NCI-H1092 treated with DMSO at 0.1 percent for 48 hours (cell line): ENCODE measurements around the gene ENOSF1.
A peak's percentile ranks its signal among the peaks of the same experiment; 100 is the strongest.

Source experiments
- DNase-seq: peaks from one replicate; lab custom pipeline; 2025; lab: John Stamatoyannopoulos, UW

ENOSF1 gene

DNA sequence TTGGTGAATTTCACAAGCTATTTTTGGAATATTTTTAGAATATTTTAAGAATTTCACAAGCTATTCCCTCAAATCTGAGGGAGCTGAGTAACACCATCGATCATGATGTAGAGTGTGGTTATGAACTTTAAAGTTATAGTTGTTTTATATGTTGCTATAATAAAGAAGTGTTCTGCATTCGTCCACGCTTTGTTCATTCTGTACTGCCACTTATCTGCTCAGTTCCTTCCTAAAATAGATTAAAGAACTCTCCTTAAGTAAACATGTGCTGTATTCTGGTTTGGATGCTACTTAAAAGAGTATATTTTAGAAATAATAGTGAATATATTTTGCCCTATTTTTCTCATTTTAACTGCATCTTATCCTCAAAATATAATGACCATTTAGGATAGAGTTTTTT is 39.1 kb downstream of the ENOSF1 start:
- no peak for DNase-seq

DNA sequence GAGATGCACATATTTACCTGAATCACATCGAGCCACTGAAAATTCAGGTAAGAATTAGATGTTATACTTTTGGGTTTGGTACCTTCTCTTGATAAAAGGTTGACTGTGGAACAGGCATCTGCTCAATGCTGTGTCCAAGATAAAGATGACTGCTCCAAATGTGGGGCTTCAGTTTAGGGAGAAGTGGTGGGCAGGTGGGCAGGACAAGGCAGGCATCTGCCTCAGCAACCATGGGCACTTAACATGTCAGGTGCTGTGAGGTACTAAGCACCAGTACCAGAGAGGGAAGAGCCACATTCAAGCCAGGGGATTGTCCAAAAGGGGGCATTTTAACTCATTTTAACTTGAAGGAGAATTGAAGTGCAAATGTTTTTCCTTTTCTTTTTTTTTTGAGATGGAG is 41.0 kb downstream of the ENOSF1 start:
- no peak for DNase-seq

DNA sequence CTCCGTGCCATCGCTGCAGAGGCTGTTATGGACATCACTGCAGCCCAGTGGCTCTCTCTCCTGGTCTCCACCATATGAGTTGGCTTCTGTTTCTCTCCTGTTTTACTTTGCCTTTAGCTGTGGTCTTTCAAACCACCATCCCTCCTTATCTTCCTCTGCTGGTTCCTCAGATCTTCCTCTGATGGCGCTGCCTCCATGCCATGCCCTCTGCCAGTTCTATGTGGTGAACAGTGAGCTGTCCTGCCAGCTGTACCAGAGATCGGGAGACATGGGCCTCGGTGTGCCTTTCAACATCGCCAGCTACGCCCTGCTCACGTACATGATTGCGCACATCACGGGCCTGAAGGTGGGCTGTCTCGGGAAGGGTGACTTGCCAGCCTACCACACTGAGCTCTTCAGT is 41.9 kb downstream of the ENOSF1 start:
- DNase-seq: no peak

GRCh38 chr18:669077-669476 is 43.4 kb downstream of the ENOSF1 start:
- no peak for DNase-seq

DNA sequence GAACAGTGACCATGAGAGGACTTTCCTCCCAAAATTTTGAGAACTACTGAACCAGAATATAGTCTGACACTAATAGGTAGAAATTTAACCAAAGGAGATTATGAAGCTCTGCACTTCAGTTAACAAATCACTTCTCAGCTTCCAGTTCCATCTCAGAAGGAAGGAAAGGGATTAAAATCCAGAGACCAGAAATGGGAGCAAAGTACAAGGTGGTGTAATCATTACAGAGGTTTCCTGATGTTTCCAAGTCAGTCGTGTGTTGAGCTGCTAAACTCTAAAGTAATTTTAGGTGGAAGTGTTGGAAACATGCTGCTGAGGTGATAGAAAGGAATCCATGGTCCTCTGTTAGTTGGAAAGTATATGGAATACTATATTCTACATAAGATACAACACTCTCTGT is 44.2 kb downstream of the ENOSF1 start:
- DNase-seq: no peak

GRCh38 chr18:666628-667027 is 45.8 kb downstream of the ENOSF1 start:
- no peak for DNase-seq

DNA sequence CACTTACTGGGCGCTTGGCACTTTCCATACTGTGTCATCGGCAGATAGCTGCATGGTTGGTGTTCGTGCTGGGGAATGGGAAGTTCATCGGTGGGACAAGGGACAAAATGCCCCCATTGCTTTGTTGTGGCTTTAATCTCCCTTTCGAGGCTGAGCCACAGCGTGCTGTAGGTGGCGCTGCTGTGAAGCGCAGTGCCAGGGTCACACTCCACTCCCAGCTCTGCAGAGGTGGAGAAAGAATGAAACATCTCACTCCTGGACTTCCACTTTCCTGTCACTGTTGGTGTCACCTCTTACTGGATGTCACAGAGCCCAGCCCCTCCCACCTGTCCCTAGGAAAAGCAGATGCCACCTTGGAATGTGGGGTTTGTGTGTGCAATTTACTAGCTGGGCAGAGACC is 46.3 kb downstream of the ENOSF1 start:
- DNase-seq: no peak

DNA sequence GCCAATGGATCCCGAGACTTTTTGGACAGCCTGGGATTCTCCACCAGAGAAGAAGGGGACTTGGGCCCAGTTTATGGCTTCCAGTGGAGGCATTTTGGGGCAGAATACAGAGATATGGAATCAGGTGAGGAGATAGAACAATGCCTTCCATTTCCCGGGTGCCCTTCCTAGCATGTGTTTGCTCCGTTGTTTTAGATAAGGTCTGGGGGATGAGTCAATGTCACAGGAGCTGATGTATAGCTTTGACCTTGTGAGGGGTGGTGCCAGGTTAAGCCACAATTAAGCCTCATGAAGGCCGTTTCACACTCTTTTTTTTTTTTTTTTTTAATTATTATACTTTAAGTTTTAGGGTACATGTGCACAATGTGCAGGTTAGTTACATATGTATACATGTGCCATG is 50.2 kb downstream of the ENOSF1 start:
- DNase-seq: no peak

DNA sequence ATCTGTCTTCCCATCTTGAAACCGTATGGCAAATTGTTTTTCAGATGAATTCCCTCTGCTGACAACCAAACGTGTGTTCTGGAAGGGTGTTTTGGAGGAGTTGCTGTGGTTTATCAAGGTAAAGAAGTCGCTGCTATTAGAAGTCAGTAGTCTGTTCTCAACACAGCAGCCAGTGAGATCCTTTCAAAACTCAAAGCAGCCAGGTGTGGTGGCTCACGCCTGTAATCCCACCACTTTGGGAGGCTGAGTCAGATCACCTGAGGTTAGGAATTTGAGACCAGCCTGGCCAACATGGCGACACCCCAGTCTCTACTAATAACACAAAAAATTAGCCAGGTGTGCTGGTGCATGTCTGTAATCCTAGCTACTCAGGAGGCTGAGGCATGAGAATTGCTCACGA is 52.8 kb downstream of the ENOSF1 start:
- no peak for DNase-seq

DNA sequence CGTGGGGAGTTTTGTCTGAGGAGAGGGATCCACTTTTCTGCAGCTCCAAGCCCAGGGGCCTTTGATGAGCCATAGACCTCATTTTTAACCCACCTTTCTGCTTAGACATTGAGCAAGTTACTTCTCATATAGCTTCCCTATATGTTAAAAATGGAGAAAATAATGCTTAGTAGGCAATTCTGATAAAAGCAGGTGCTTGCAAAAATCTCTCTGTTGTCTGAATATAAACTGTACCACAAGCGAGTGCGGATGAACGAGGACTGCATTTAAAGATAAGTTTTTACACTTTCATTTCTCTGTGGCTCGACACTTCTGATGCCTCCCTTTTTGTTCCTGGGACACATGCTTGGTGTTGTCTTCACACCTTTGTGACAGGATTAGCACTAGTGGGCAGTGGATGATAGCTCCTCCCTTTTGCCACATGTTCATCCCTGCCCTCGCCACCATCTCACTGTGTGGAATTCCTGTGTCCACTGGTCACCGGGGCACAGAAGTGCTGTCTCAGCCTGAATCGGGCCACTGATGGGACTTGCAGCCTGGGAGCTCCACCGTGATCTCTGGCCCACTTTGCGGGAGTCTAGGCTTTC is 53.4 kb downstream of the ENOSF1 start:
- DNase-seq: no peak

DNA sequence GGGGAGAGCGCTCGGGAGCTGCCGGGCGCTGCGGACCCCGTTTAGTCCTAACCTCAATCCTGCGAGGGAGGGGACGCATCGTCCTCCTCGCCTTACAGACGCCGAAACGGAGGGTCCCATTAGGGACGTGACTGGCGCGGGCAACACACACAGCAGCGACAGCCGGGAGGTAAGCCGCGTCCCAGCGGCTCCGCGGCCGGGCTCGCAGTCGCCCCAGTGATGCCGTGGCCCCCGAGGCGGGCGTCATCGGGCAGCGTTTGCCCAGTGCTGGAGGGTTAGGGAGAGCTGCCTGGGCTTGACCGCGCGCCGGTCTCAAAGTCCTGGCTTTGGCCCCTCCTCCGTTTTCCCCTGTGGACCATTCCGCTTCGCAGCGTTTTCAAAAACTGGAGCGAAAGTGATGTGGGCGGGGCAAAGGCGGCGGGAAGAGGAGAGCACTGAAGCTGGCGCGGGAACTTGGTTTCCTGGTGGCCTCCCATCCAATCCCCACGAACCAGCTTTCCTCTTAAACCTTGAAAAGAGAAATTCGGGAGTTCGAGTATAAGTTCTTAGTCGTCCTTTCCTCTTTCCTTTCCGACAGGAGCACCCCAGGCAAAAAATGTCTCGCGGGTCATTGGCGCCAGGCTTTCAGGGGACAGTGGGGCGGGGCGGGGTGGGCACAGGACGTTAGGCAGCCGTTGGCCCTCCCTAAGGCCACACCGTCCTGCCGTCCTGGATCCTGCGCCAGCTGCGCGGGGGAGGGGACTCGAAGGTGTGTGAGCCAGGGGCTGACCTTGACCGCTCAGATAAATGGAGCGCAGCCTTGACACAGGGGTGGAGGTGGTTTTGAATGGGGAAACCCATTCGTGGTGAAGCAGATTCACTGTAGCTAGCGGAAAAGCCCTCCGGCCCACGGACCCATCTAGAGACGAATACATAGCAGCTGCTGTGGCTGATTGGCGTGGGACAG is 54.2 kb downstream of the ENOSF1 start:
- DNase-seq: peak; percentile 79

GRCh38 chr18:657311-658000 is 55.0 kb downstream of the ENOSF1 start, which contains the start of gene TYMS:
TSS of gene TYMS (plus strand) at chr18:657653. CDS start at chr18:657743, 90 bp downstream.
- DNase-seq: peak; percentile 76

DNA sequence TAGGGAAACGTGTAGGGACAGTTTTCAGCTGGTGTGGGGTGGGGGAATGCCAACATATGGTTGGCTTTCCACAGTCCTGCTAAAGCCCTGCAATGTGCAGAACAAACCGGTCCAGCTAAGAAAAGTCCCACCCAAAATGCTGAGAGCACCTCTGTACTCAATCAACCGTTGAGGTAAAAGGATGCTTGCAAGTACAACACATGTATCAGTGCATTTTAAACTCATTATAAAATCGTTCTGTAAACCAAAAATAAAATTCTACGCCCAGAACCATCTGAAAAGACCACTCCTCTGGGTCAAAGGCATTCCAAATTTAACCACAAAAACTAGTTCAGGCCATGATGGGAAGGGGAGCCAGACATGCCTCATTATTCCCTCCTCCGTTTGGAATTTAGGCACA is 57.0 kb downstream of the ENOSF1 start:
- DNase-seq: no peak

GRCh38 chr18:654601-655000 is 57.8 kb downstream of the ENOSF1 start:
- no peak for DNase-seq

DNA sequence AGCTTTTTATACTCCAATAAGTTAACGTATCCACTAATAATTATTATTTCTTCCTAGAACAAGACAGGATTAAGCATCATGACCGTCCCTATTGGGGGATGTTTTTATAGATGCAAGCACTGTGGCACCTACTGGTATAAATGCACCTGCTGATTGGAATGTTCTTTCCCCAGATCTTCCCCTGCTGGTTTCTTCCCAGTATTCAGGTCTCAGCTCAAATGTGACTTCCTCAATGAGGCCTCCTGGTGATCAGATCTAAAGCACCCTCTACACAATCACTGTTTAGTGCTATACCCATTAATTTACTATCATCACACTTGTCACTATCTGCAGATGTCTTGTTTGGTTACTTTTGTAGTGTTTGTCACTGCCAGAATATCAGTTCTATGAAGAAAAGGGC is 58.9 kb downstream of the ENOSF1 start:
- no peak for DNase-seq

DNA sequence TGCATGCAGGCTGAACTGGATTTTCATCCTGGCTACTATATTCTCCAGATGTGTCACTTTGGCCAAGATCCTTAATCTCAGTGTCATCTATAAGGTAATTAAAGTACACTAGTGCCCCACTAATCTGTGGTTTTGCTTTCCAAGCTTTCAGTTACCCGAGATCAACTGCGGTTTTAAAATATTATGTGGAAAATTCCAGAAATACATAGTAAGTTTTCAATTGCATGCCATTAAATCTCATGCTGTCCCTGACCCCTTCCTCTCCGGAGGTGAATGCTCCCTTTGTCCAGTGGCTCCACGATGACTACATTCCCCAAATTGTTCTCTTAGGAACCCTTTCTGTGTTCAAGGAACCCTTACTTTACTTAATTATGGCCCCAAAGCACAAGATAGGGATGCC is 60.3 kb downstream of the ENOSF1 start:
- no peak for DNase-seq

DNA sequence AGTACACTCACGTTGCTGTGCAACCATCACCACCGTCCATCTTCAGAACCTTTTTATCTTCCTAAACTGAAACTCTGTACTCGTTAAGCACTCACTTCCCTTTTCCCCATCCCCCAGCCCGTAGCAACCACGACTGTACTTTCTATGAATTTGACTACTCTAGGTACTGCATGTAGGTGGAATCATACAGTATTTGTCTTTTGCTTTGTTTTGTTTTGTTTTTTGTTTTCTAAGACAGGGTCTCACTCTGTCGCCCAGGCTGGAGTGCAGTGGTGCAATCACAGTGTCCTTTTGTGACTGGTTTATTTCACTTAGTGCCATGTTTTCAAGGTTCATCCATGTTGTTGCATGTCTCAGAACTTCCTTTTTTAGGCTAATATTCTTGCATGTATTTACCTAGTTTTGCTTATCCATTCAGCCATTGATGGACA is 62.0 kb downstream of the ENOSF1 start:
- DNase-seq: no peak

- no peak for DNase-seq
Observed at GRCh38 chr18:649341-649740, 63.1 kb downstream of the ENOSF1 start.

DNA sequence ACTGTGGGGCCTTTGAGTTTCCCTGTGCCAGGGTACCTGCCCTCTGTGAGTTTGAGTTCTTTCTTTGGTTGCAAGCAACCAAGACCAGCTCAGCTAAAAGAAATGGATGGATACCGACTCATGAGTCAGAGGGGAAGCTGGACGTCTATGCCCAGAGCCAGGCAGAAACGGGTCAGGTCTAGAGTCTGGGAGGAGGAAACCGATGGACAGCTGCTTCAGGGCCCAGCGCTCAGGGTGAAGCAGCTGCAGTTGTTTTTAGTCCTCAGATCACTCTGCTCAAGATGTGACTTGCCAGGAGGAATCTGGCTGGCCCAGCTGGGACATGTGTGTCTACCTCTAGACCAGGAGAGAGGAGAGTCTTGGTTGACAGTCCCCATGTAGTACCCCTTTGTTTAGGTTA is 65.1 kb downstream of the ENOSF1 start:
- DNase-seq: no peak

GRCh38 chr18:644395-645004 is 67.9 kb downstream of the ENOSF1 start:
- DNase-seq: no peak

DNA sequence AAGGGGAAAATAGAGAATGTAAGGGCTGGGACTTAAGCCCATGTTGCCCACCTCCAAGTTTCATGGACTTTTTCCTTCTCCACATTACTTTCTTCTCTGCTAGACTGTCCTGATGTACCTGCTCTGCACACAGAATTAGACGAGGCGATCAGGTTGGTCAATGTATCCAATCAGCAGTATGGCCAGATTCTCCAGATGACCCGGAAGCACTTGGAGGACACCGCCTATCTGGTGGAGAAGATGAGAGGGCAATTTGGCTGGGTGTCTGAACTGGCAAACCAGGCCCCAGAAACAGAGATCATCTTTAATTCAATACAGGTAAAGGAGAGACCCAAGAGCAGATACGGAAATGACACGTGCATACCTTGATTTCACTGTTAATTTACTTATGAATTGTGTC is 71.2 kb downstream of the ENOSF1 start:
- no peak for DNase-seq

GRCh38 chr18:635171-635570 is 77.3 kb downstream of the ENOSF1 start:
- DNase-seq: no peak
